Fibroblast of skin of left quadriceps (primary cell): ENCODE measurements around the gene TRIM58.

Experiments used
- DNase-seq, 2 experiments: peaks; one replicate each; pipeline ENCODE4 v3.0.0-alpha.2; 2013; ENCODE audit warnings: low read depth in 2 of 2

TRIM58 gene

GRCh38 chr1:247884797-247885413 lies 27.9 kb downstream of the TRIM58 start:
- DNase-seq, result no peak

- no peak for DNase-seq
Measured at GRCh38 chr1:247895163-247895637, 38.2 kb downstream of the TRIM58 start, which contains the start of gene OR2W3. TSS of gene OR2W3 (plus strand) at chr1:247895587. CDS start at chr1:247895587, 0 bp downstream.

- no peak for DNase-seq
Measured at GRCh38 chr1:247895976-247896375, 39.0 kb downstream of the TRIM58 start.

- no peak for DNase-seq
Measured at GRCh38 chr1:247904122-247904521, 47.1 kb downstream of the TRIM58 start.

- DNase-seq, result no peak
Measured at GRCh38 chr1:247905181-247905580, 48.2 kb downstream of the TRIM58 start.

- no peak for DNase-seq
Measured at GRCh38 chr1:247905910-247906503, 49.0 kb downstream of the TRIM58 start.

GRCh38 chr1:247906504-247907047 lies 49.6 kb downstream of the TRIM58 start:
- DNase-seq, result no peak

GRCh38 chr1:247908766-247909165 lies 51.8 kb downstream of the TRIM58 start:
- DNase-seq, result no peak

GRCh38 chr1:247913786-247914185 lies 56.8 kb downstream of the TRIM58 start:
- DNase-seq, result no peak

- no peak for DNase-seq
Measured at GRCh38 chr1:247914941-247915662, 58.1 kb downstream of the TRIM58 start.

- DNase-seq, result no peak
Measured at GRCh38 chr1:247919952-247920351, 63.0 kb downstream of the TRIM58 start, which contains the start of gene OR2T8. TSS of gene OR2T8 (plus strand) at chr1:247920252. CDS start at chr1:247921018, 766 bp downstream.

GRCh38 chr1:247923941-247924340 lies 67.0 kb downstream of the TRIM58 start:
- DNase-seq, result no peak

GRCh38 chr1:247924868-247925267 lies 67.9 kb downstream of the TRIM58 start, which contains the start of gene OR2AJ1:
TSS of gene OR2AJ1 (plus strand) at chr1:247924889. CDS start at chr1:247933769, 8,880 bp downstream.
- DNase-seq, result no peak
